GM13977 (cell line): ENCODE measurements around the gene POU2F2.

Experiments used
- DNase-seq: peaks from one replicate; pipeline ENCODE4 v3.0.0; 2012; ENCODE audit warnings: low spot score
- CTCF ChIP-seq: IDR thresholded peaks from 2 replicates; pipeline ENCODE4 v1.5.1; 2012; ENCODE audit warnings: mild to moderate bottlenecking, control low read depth; ENCODE audit not compliant: insufficient read depth; ENCODE audit errors: extremely low read depth, missing control alignments
- in situ Hi-C: fragments of 300-500 bp; cut with MboI; formaldehyde crosslinking; loops from one replicate; pipeline ENCODE4 v1.12.0; 2022; ENCODE audit warnings: low sequenced_read_pairs, low pct_unique_long_range_greater_than_20kb, mixed read lengths, inconsistent platforms; ENCODE audit not compliant: unreplicated experiment

Gene POU2F2

GRCh38 chr19:42065511-42065910, 66.7 kb downstream of the POU2F2 start:
- no peak for DNase-seq
- in situ Hi-C loops = no loop called here
- no peak for TF ChIP-seq CTCF

GRCh38 chr19:42065051-42065450, 67.2 kb downstream of the POU2F2 start:
- TF ChIP-seq CTCF = no peak
- in situ Hi-C loops = no loop called here
- no peak for DNase-seq

GRCh38 chr19:42064432-42064831, 67.8 kb downstream of the POU2F2 start:
- in situ Hi-C loops = no loop called here
- no peak for TF ChIP-seq CTCF
- no peak for DNase-seq

- TF ChIP-seq CTCF = no peak
- in situ Hi-C loops = no loop called here
- DNase-seq = no peak
Measured at GRCh38 chr19:42062381-42062780, 69.9 kb downstream of the POU2F2 start.

- DNase-seq = no peak
- no peak for TF ChIP-seq CTCF
- in situ Hi-C loops = no loop called here
Measured at GRCh38 chr19:42060117-42060516, 72.1 kb downstream of the POU2F2 start.

GRCh38 chr19:42059196-42059595, 73.0 kb downstream of the POU2F2 start:
- DNase-seq = no peak
- no peak for TF ChIP-seq CTCF
- in situ Hi-C loops = no loop called here

- DNase-seq = no peak
- in situ Hi-C loops = no loop called here
Measured at GRCh38 chr19:42057846-42058245, 74.4 kb downstream of the POU2F2 start.

More at GRCh38 chr19:42057846-42058245, 74.4 kb downstream of the POU2F2 start:
- TF ChIP-seq CTCF = no peak
